Fibroblast of lung (primary cell): ENCODE measurements around the gene WNT10A. TPM values are rescaled to one million over a fixed set of nuclear protein-coding genes. Genes with fewer than 3 reads are reported as not detected.
A peak's percentile ranks its signal among the peaks of the same experiment; 100 is the strongest.

Experiments
- DNase-seq, 2 donors: peaks; one replicate each; pipeline versions ENCODE4 v3.0.0 to v3.0.0-alpha.2; 2010; ENCODE audit warnings: low read depth in 2 of 2
- H2AFZ ChIP-seq: 2 replicates; pipeline ENCODE4 v1.5.1; 2012; ENCODE audit warnings: low read length, control low read depth, inconsistent platforms
- H3K27ac ChIP-seq: 2 replicates; pipeline ENCODE4 v1.5.1; 2011; ENCODE audit warnings: low read length, control low read depth; ENCODE audit not compliant: insufficient read depth
- H3K27me3 ChIP-seq: 2 replicates; pipeline ENCODE4 v1.5.1; 2011; ENCODE audit warnings: mild to moderate bottlenecking, low read length; ENCODE audit not compliant: control insufficient read depth, insufficient read depth
- H3K36me3 ChIP-seq: 2 replicates; pipeline ENCODE4 v1.5.1; 2011; ENCODE audit warnings: low read length; ENCODE audit not compliant: control insufficient read depth, insufficient read depth
- H3K4me1 ChIP-seq: 2 replicates; pipeline ENCODE4 v1.5.1; 2011; ENCODE audit warnings: low read length; ENCODE audit not compliant: control insufficient read depth, insufficient read depth; ENCODE audit errors: extremely low read depth
- H3K4me2 ChIP-seq: 2 replicates; pipeline ENCODE4 v1.5.1; 2011; ENCODE audit warnings: low read length, control low read depth; ENCODE audit not compliant: insufficient read depth; ENCODE audit errors: extremely low read depth
- H3K4me3 ChIP-seq, 4 experiments: fragments of 200-600 bp in 1 of 4; sonication (generic) in 1 of 4; replicated peaks in 1 of 4; 2 replicates each; pipeline ENCODE4 v1.5.1; 2011 to 2016; ENCODE audit warnings: low read length in 4 of 4, low read depth in 3 of 4, mild to moderate bottlenecking in 3 of 4, control low read depth in 2 of 4, inconsistent platforms in 1 of 4, mixed read lengths in 1 of 4; ENCODE audit not compliant: insufficient read depth in 1 of 4; ENCODE audit errors: control extremely low read depth in 1 of 4
- H3K79me2 ChIP-seq: 2 replicates; pipeline ENCODE4 v1.5.1; 2012; ENCODE audit warnings: mild to moderate bottlenecking, low read length, inconsistent platforms; ENCODE audit not compliant: control insufficient read depth, insufficient read depth
- H3K9ac ChIP-seq: 2 replicates; pipeline ENCODE4 v1.5.1; 2011; ENCODE audit warnings: mild to moderate bottlenecking, low read length, control low read depth; ENCODE audit not compliant: insufficient read depth
- H3K9me3 ChIP-seq: 2 replicates; pipeline ENCODE4 v1.5.1; 2012; ENCODE audit warnings: low read depth, low read length; ENCODE audit not compliant: control insufficient read depth, insufficient read depth
- H4K20me1 ChIP-seq: 2 replicates; pipeline ENCODE4 v1.5.1; 2011; ENCODE audit warnings: low read length; ENCODE audit not compliant: control insufficient read depth, insufficient read depth; ENCODE audit errors: extremely low read depth
- CTCF ChIP-seq, 2 donors: IDR thresholded peaks in 1 of 2; conservative IDR thresholded peaks in 1 of 2; 1 replicate in 1 of 2; 2 replicates in 1 of 2; pipeline ENCODE4 v1.5.1; 2011 to 2012; ENCODE audit warnings: low read length in 2 of 2, control low read depth in 1 of 2, inconsistent platforms in 1 of 2, low read depth in 1 of 2, mild to moderate bottlenecking in 1 of 2
- EZH2 ChIP-seq: IDR thresholded peaks from 2 replicates; pipeline ENCODE4 v1.5.1; 2012; ENCODE audit warnings: low read length, control low read depth, mild to moderate bottlenecking; ENCODE audit errors: missing control alignments
- polyA plus RNA-seq, 2 donors: library from polyadenylated mRNA; depleted of rRNA in 1 of 2; stranded (reverse) in 1 of 2; unstranded in 1 of 2; fragments of >200 nt; gene quantifications; 2 replicates each; pipeline ENCODE4 v1.2.1, GENCODE V29; 2011 to 2012; ENCODE audit warnings: missing spikeins in 1 of 2
- total RNA-seq: library from RNA; depleted of rRNA; stranded (reverse); fragments of >200 nt; gene quantifications from 2 replicates; pipeline ENCODE4 v1.2.1, GENCODE V29; 2014

Gene WNT10A
- total and polyA plus RNA-seq, 2 donors (not counting 1 experiment from before 2014, with no cell fraction given): not detected

DNA sequence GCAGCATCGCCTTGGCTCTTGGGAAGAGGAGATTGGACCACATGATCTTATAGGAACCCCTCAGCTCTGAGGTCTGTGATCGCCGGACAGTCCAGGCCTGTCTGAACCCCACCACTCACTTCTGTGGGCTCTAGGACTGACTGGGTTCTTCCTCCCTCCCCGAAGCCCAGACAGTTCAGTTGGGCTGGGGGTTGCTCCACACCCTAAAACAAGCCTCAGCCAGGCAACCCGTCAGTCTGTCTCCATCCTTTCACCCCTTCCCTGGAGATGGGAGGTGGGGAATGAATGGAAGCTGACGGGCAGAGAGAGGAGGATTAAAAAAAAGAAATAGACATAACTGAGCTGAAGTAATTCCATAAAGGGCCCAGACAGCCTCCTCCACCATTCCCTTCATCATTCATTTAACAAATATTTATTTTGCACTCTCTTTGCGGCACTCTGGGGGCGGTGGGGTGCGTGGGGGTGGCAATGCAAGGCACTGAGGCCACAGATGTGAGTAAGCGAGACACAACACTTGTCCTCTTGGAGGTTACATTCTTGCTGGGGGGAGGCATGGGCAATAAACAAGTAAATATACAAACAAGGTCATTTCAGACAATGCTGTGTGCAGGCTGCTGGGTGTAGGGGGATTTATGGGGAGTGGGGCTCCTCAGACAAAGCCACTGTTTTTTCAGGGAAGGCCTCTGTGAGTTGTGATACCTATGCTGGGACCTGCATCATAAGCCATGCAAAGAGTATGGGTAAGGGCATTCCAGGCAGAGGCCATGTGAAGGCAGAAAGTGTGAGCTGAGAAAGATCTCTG lies 12.9 kb downstream of the WNT10A start:
- no peak for DNase-seq
- Histone ChIP-seq H3K4me1 (no peaks in the 10 kb centered on the region), H3K4me2 (peak overlapping the region; percentile 51), H3K79me2 (no peaks in the 10 kb centered on the region), H3K27ac (no peak overlapping the region), H3K9ac (no peak overlapping the region), H3K27me3 (peaks cover 53% of the 10 kb centered on the region), H4K20me1 (no peaks in the 10 kb centered on the region), H3K4me3 (peak overlapping the region in 2 of 4 experiments; percentile 21 to 27), H3K9me3 (no peaks in the 10 kb centered on the region), H3K36me3 (no peaks in the 10 kb centered on the region), H2AFZ (no peak overlapping the region)
- TF ChIP-seq CTCF (conservative IDR thresholded peaks at IDR 0.05 in 1 of 2, IDR thresholded peaks at IDR 0.05 in 1 of 2; ENCODE audit: low read depth in 1 of 2, low read length in 2 of 2): no peak
- TF ChIP-seq EZH2: no peak

DNA sequence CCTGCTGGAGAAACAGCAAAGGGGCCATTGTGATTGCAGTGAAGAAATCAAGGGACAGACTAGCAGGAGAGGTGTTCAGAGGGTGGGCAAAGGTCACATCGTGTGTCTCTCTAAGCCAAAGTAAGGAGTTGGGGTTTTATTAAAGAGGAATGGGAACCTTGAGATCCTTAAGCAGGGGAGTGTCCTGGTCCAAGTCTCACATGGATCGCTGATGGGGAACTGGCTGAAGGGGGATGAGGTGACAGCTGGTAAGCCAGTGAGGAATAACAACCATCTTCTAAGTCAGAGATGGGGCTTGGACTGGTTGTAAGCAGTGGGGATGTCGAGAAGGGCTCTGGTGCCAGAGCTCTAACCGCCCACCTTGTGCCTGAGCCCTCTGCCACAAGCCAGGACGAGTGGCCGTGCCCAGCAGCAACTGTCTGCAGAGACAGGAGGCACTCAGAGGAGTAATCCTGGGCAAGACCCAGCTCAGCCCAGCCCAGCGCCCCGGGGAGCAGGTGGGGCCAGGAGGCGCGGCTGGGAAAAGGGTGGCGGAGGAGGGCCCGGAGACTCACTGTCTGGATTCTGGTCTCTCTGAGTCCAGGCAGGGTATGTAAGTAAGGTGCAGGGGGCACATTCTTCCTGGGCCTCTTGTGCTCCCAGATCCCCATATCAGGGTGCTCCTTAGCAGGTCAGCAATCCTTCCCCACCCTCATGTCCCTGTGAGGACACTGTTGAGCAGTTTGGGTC lies 13.7 kb downstream of the WNT10A start:
- no peak overlapping the region for H3K4me3 ChIP-seq
- no peak overlapping the region for H3K9ac ChIP-seq
- no peaks in the 10 kb centered on the region for H3K4me1 ChIP-seq
- H3K36me3 ChIP-seq: no peaks in the 10 kb centered on the region
- no peaks in the 10 kb centered on the region for H3K79me2 ChIP-seq
- no peaks in the 10 kb centered on the region for H3K9me3 ChIP-seq
- no peak overlapping the region for H2AFZ ChIP-seq
- H3K27ac ChIP-seq: no peak overlapping the region
- H3K4me2 ChIP-seq: no peak overlapping the region
- no peak for DNase-seq
- no peak for TF ChIP-seq CTCF (conservative IDR thresholded peaks at IDR 0.05 in 1 of 2, IDR thresholded peaks at IDR 0.05 in 1 of 2; ENCODE audit: low read depth in 1 of 2, low read length in 2 of 2)
- TF ChIP-seq EZH2: peak; percentile 40
- no peaks in the 10 kb centered on the region for H4K20me1 ChIP-seq
- H3K27me3 ChIP-seq: peaks cover 55% of the 10 kb centered on the region

GRCh38 chr2:218894880-218895157 lies 14.2 kb downstream of the WNT10A start:
- DNase-seq: no peak
- Histone ChIP-seq H3K4me3 (no peak overlapping the region), H2AFZ (no peak overlapping the region), H3K4me1 (no peaks in the 10 kb centered on the region), H4K20me1 (no peaks in the 10 kb centered on the region), H3K36me3 (no peaks in the 10 kb centered on the region), H3K9ac (no peak overlapping the region), H3K4me2 (no peak overlapping the region), H3K9me3 (no peaks in the 10 kb centered on the region), H3K27ac (no peak overlapping the region), H3K79me2 (no peaks in the 10 kb centered on the region), H3K27me3 (peaks cover 58% of the 10 kb centered on the region)
- no peak for TF ChIP-seq EZH2
- TF ChIP-seq CTCF (conservative IDR thresholded peaks at IDR 0.05 in 1 of 2, IDR thresholded peaks at IDR 0.05 in 1 of 2; ENCODE audit: low read depth in 1 of 2, low read length in 2 of 2): no peak
